Left renal cortex interstitium (tissue), 4 donors: ENCODE measurements around the gene MTFR1L. TPM values are rescaled to one million over a fixed set of nuclear protein-coding genes. Genes with fewer than 3 reads are reported as not detected.
"Not testable (repeated sequence)": the region's sequence is repeated elsewhere in the genome, so short reads cannot be mapped to it uniquely, and the experiment has no call there.

Experiments used
- DNase-seq, 4 donors: peaks; one replicate each; pipeline ENCODE4 v3.0.0-alpha.2; 2013; ENCODE audit warnings: low read depth in 4 of 4, low spot score in 2 of 4, missing footprints in 1 of 4
- polyA plus RNA-seq, 4 donors: library from polyadenylated mRNA; unstranded; fragments of 120-200 nt; gene quantifications; one replicate each; pipeline ENCODE4 v1.2.1, GENCODE V29; 2013; ENCODE audit not compliant: insufficient read length in 4 of 4

Gene MTFR1L
- polyA plus RNA-seq, 4 donors, result 80.8 to 112 (median 101) TPM

GRCh38 chr1:25821112-25821476, 1.3 kb downstream of the MTFR1L start:
- no peak for DNase-seq

- no peak for DNase-seq
These were observed 1.9 kb downstream of the MTFR1L start for GRCh38 chr1:25821630-25822091.

- DNase-seq, result no peak
These were observed 5.9 kb downstream of the MTFR1L start for GRCh38 chr1:25825605-25826004.

GRCh38 chr1:25826571-25826970, 6.8 kb downstream of the MTFR1L start:
- DNase-seq, result no peak

GRCh38 chr1:25828491-25828890, 8.7 kb downstream of the MTFR1L start:
- no peak for DNase-seq

- DNase-seq, result no peak
These were observed 9.3 kb downstream of the MTFR1L start for GRCh38 chr1:25829046-25829445.

- no peak for DNase-seq
These were observed 11.9 kb downstream of the MTFR1L start for GRCh38 chr1:25831569-25832196.

GRCh38 chr1:25832336-25833037, 12.7 kb downstream of the MTFR1L start:
- DNase-seq, result no peak

- DNase-seq, result no peak
These were observed 13.4 kb downstream of the MTFR1L start for GRCh38 chr1:25833158-25833557.

GRCh38 chr1:25834894-25835293, 15.1 kb downstream of the MTFR1L start:
- DNase-seq, result no peak

- no peak for DNase-seq
These were observed 16.9 kb downstream of the MTFR1L start for GRCh38 chr1:25836695-25837094.

GRCh38 chr1:25837262-25837875, 17.6 kb downstream of the MTFR1L start:
- no peak for DNase-seq

- DNase-seq, result not testable (repeated sequence)
These were observed 20.1 kb downstream of the MTFR1L start for GRCh38 chr1:25839808-25840207.

GRCh38 chr1:25843483-25843882, 23.7 kb downstream of the MTFR1L start:
- DNase-seq, result no peak

GRCh38 chr1:25844536-25845337, 25.0 kb downstream of the MTFR1L start:
- DNase-seq, result no peak

- no peak for DNase-seq
These were observed 25.9 kb downstream of the MTFR1L start for GRCh38 chr1:25845664-25846063.

GRCh38 chr1:25847929-25848328, 28.2 kb downstream of the MTFR1L start:
- no peak for DNase-seq

GRCh38 chr1:25848531-25848930, 28.8 kb downstream of the MTFR1L start:
- no peak for DNase-seq

GRCh38 chr1:25854554-25854953, 34.8 kb downstream of the MTFR1L start:
- no peak for DNase-seq

- DNase-seq, result no peak
These were observed 37.1 kb downstream of the MTFR1L start for GRCh38 chr1:25856856-25857255.

- no peak for DNase-seq
These were observed 38.7 kb downstream of the MTFR1L start for GRCh38 chr1:25858494-25858893.
